K562 (cell line): ENCODE results near the gene MAP2K4. TPM values are rescaled to one million over a fixed set of nuclear protein-coding genes. Genes with fewer than 3 reads are reported as not detected.

Experiments
- ATAC-seq: fragments of 200-7000 bp; cut with Tn5 transposase; 3 replicates; pipeline ENCODE4 v1.9.1; 2020; ENCODE audit warnings: moderate library complexity
- BruUV-seq: library from RNA; stranded (reverse); fragments of 400-500 nt; replicated peaks from 2 replicates; lab custom pipeline; 2021; lab: Mats Ljungman, UMichigan
- CTCF ChIA-PET: fragments of 300-600 bp; formaldehyde crosslinking; extraction: SDS; loops from one replicate; lab custom pipeline; 2021; ENCODE audit warnings: low intra/inter-chr PET ratio; lab: Yijun Ruan, JAX
- POLR2A ChIA-PET: fragments of 300-600, 350-650 bp; sonication (Branson Sonifier 250); formaldehyde crosslinking; extraction: SDS; loops from one replicate; lab custom pipeline; 2021; ENCODE audit warnings: antibody characterized with exemption, inconsistent platforms; lab: Yijun Ruan, JAX
- DNase-seq, 4 experiments: peaks; one replicate each; pipeline versions ENCODE4 v3.0.0 to v3.0.0-alpha.2; 2011 to 2018; ENCODE audit warnings: low spot score in 3 of 4, mixed read lengths in 3 of 4; ENCODE audit errors: extremely low read depth in 1 of 4
- FAIRE-seq: peaks from 2 replicates; lab custom pipeline; 2011; peaks lifted over from hg19 to GRCh38; lab: Jason Lieb, UNC
- H2AFZ ChIP-seq: 2 replicates; pipeline ENCODE4 v1.6.0; 2011; ENCODE audit warnings: low read depth, low read length, control low read depth, inconsistent platforms
- H3K27ac ChIP-seq: fragments of 200-600 bp; 3 replicates; pipeline ENCODE4 v1.8.0; 2011; ENCODE audit warnings: low read depth, mild to moderate bottlenecking, control low read depth, inconsistent platforms, low read length, moderate library complexity, mixed read lengths; ENCODE audit errors: extremely low read depth
- H3K27me3 ChIP-seq, 2 experiments: fragments of 300-600 bp in 1 of 2; 2 replicates in 1 of 2; 3 replicates in 1 of 2; pipeline versions ENCODE4 v1.6.0 to v1.8.0; 2011; ENCODE audit warnings: inconsistent platforms in 2 of 2, low read length in 2 of 2, mild to moderate bottlenecking in 1 of 2, mixed read lengths in 1 of 2, moderate library complexity in 1 of 2; ENCODE audit not compliant: control insufficient read depth in 2 of 2, insufficient read depth in 2 of 2
- H3K36me3 ChIP-seq: fragments of 300-600 bp; 3 replicates; pipeline ENCODE4 v1.8.0; 2011; ENCODE audit warnings: mild to moderate bottlenecking, low read length, inconsistent platforms; ENCODE audit not compliant: control insufficient read depth, insufficient read depth
- H3K4me1 ChIP-seq, 2 experiments: fragments of 200-600 bp in 1 of 2; replicated peaks in 1 of 2; 2 replicates in 1 of 2; 3 replicates in 1 of 2; pipeline versions ENCODE4 v1.5.1 to v1.8.0; 2011; ENCODE audit warnings: inconsistent platforms in 2 of 2, low read length in 2 of 2, mild to moderate bottlenecking in 1 of 2, mixed read lengths in 1 of 2, moderate library complexity in 1 of 2; ENCODE audit not compliant: control insufficient read depth in 2 of 2, insufficient read depth in 2 of 2
- H3K4me2 ChIP-seq: 2 replicates; pipeline ENCODE4 v1.6.1; 2011; ENCODE audit warnings: low read length, control low read depth, inconsistent platforms, mixed read lengths; ENCODE audit not compliant: insufficient read depth
- H3K4me3 ChIP-seq: fragments of 200-600 bp; sonication (generic), shearing (Covaris generic); 2 replicates; pipeline ENCODE4 v1.5.1; 2016; ENCODE audit warnings: control low read depth, inconsistent platforms
- H3K79me2 ChIP-seq: fragments of 200-600 bp; 3 replicates; pipeline ENCODE4 v1.8.0; 2011; ENCODE audit warnings: low read length, inconsistent platforms; ENCODE audit not compliant: control insufficient read depth, insufficient read depth
- H3K9ac ChIP-seq, 2 experiments: 2 replicates each; pipeline versions ENCODE4 v1.6.0 to v1.6.1; 2011; ENCODE audit warnings: low read depth in 2 of 2, low read length in 2 of 2, control low read depth in 1 of 2, inconsistent platforms in 1 of 2, mild to moderate bottlenecking in 1 of 2, mixed read lengths in 1 of 2; ENCODE audit not compliant: insufficient read depth in 1 of 2
- H3K9me1 ChIP-seq: one replicate; pipeline ENCODE4 v1.6.0; 2011; ENCODE audit warnings: inconsistent platforms, mild to moderate bottlenecking, low read length, moderate library complexity; ENCODE audit not compliant: control insufficient read depth, insufficient read depth
- H3K9me3 ChIP-seq: replicated peaks from 2 replicates; pipeline ENCODE4 v1.5.1; 2011; ENCODE audit warnings: low read depth, low read length, inconsistent platforms; ENCODE audit not compliant: control insufficient read depth, insufficient read depth
- H4K20me1 ChIP-seq: replicated peaks from 2 replicates; pipeline ENCODE4 v1.6.1; 2011; ENCODE audit warnings: low read length, inconsistent platforms, mixed read lengths; ENCODE audit not compliant: control insufficient read depth, insufficient read depth
- CBX5 ChIP-seq: IDR thresholded peaks from 2 replicates; pipeline ENCODE4 v1.6.1; 2014; ENCODE audit warnings: low read depth, borderline replicate concordance
- CCAR2 ChIP-seq: fragments of 200-400 bp; formaldehyde crosslinking; IDR thresholded peaks from 2 replicates; pipeline ENCODE4 v1.6.1; 2017; ENCODE audit warnings: mild to moderate bottlenecking, low read depth, low read length
- L3MBTL2 ChIP-seq: fragments of 450-650 bp; IDR thresholded peaks from 2 replicates; pipeline ENCODE4 v1.6.1; 2016; ENCODE audit warnings: mild to moderate bottlenecking, moderate library complexity
- WGBS: fragments of 100-300 bp; shearing (Covaris generic); methylation state at CpG from one replicate; pipeline ENCODE4 v1.1.6; 2016; ENCODE audit warnings: low coverage, mixed read lengths; ENCODE audit not compliant: insufficient coverage; ENCODE audit errors: missing lambda C conversion rate; 5-methylcytosine and 5-hydroxymethylcytosine counted together
- in situ Hi-C: fragments of 300-500 bp; cut with MboI; formaldehyde crosslinking; loops from 4 replicates; pipeline ENCODE4 v1.15.0; 2018; ENCODE audit warnings: inconsistent platforms, mixed read lengths
- intact Hi-C: fragments of 100-400 bp; cut with micrococcal nuclease; formaldehyde crosslinking; loops from 2 replicates; pipeline ENCODE4 v1.14.2; 2022
- polyA plus RNA-seq, 8 experiments: library from polyadenylated mRNA; depleted of rRNA in 4 of 8; stranded (reverse) in 5 of 8; unstranded in 3 of 8; fragments of >200 nt; fragmentation: Nextera tagmentation in 2 of 8; fragmentation: Illumina TruSeq in 1 of 8; extraction: Ambion mirVana in 2 of 8; extraction: Trizol in 1 of 8; gene quantifications; 2 replicates each; pipeline versions ENCODE4 v1.2.1 to v1.2.3, GENCODE V29; 2011 to 2014; ENCODE audit warnings: inconsistent platforms in 1 of 8, missing spikeins in 1 of 8
- total RNA-seq, 7 experiments: library from RNA; depleted of rRNA in 6 of 7; stranded (reverse); fragments of >200 nt in 6 of 7; fragmentation: Illumina TruSeq in 2 of 7; extraction: Trizol in 2 of 7; gene quantifications; 2 replicates each; pipeline versions ENCODE4 v1.2.1 to v1.2.3, GENCODE V29; 2011 to 2021; ENCODE audit warnings: low replicate concordance in 1 of 7
- TF ChIP-seq, protein P1 (sequence below): fragments of 250-450 bp; sonication (Bioruptor Pico); IDR thresholded peaks from 2 replicates; pipeline ENCODE4 v1.8.0; 2022; ENCODE audit warnings: inconsistent platforms, mild to moderate bottlenecking, moderate library complexity, borderline replicate concordance

MAP2K4 gene
- total and polyA plus RNA-seq, 9 of the 15 experiments (the other 6 are each of a cell fraction or from before 2014, with no cell fraction given), result 3.0 to 15.9 (median 10.8) TPM

DNA sequence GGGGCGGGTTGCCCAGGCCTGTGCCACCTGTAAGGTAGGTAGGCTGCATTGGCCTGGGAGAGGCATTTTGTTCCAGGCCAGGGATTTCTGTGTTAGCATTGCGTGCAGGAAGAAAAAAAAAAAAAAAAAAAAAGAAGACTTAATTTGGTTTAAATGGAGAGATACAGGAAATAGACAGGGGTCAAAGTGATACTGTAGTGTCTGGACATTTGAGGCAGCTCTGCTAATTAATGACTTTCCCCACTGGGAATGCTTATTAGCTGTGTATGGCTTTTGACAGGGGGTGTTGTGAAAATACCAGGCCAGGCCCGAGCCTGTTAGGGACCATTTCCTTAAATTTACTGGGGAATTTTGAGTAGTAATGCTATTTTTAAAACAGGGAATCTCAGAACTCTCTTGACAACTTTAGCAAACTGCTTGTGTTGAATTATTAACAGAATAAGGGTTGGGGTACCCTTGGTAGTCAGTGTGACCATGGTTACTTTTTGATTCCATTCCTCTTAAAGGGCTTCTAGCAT, 1.0 kb downstream of the MAP2K4 start:
- no peak overlapping the region for H2AFZ ChIP-seq
- H3K9ac ChIP-seq, result peak overlapping the region; percentile 66 to 95
- H3K27me3 ChIP-seq, result no peaks in the 10 kb centered on the region
- TF ChIP-seq, protein P1, sequence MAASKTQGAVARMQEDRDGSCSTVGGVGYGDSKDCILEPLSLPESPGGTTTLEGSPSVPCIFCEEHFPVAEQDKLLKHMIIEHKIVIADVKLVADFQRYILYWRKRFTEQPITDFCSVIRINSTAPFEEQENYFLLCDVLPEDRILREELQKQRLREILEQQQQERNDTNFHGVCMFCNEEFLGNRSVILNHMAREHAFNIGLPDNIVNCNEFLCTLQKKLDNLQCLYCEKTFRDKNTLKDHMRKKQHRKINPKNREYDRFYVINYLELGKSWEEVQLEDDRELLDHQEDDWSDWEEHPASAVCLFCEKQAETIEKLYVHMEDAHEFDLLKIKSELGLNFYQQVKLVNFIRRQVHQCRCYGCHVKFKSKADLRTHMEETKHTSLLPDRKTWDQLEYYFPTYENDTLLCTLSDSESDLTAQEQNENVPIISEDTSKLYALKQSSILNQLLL, result no peak
- TF ChIP-seq L3MBTL2 (no peak), CBX5 (no peak), CCAR2 (no peak)
- 0 out of 3 replicates have a peak, but pooled peaks cover 3% of the 10 kb centered on the region for H3K36me3 ChIP-seq
- peaks cover 47% of the 10 kb centered on the region for H3K79me2 ChIP-seq
- H3K9me1 ChIP-seq, result no peaks in the 10 kb centered on the region
- POLR2A ChIA-PET, result interaction anchor here (0.9 to 2.1 kb wide), 3 partner anchors 9 to 25 kb away, joined by 3 to 11 read pairs (median 9); no protein-coding TSS in a partner anchor
- peak overlapping the region; percentile 55 for H3K4me2 ChIP-seq
- no peaks in the 10 kb centered on the region for H4K20me1 ChIP-seq
- ATAC-seq (no peak), FAIRE-seq (peak; percentile 69), DNase-seq (no peak)
- WGBS, result 0% methylated on average over 2 of the region's 3 CpGs
- BruUV-seq, result no TSS peak
- intact Hi-C loops, result no loop called here
- no peak overlapping the region for H3K27ac ChIP-seq
- peaks cover 8 to 13% of the 10 kb centered on the region in 2 experiments; a peak in 4 of 5 replicates for H3K4me1 ChIP-seq
- H3K9me3 ChIP-seq, result no peaks in the 10 kb centered on the region
- in situ Hi-C loops, result no loop called here
- CTCF ChIA-PET, result interaction anchor here (0.7 kb wide), 1 partner anchor 491 kb away, joined by 6 read pairs; no protein-coding TSS in a partner anchor
- peak overlapping the region; percentile 76 for H3K4me3 ChIP-seq
